GM10248 (cell line): ENCODE results near the gene LBX2.

Experiments
- CTCF ChIA-PET: fragments of 300-600 bp; sonication (Branson Sonifier 250); formaldehyde crosslinking; extraction: SDS; loops from one replicate; lab custom pipeline; 2021; ENCODE audit warnings: antibody characterized with exemption; lab: Yijun Ruan, JAX
- POLR2A ChIA-PET: fragments of 350-650 bp; sonication (Branson Sonifier 250); formaldehyde crosslinking; extraction: SDS; loops from one replicate; lab custom pipeline; 2020; ENCODE audit warnings: antibody characterized with exemption; lab: Yijun Ruan, JAX
- DNase-seq: peaks from one replicate; pipeline ENCODE4 v3.0.0; 2012; ENCODE audit errors: extremely low spot score
- CTCF ChIP-seq: IDR thresholded peaks from 2 replicates; pipeline ENCODE4 v1.5.1; 2012; ENCODE audit warnings: mild to moderate bottlenecking, low read depth; ENCODE audit errors: extremely low read depth, missing control alignments, control extremely low read depth

LBX2 gene

GRCh38 chr2:74538881-74539339, 39.5 kb upstream of the LBX2 start:
- TF ChIP-seq CTCF: no peak
- ChIA-PET POLR2A (interaction anchor here (0.6 to 2.4 kb wide), 5 partner anchors 9 to 67 kb away, joined by 3 to 12 read pairs (median 4); partner anchors contain the start of genes AUP1, HTRA2 and MRPL53), CTCF (interaction anchor here (0.9 to 3.0 kb wide), 9 partner anchors 8 to 55 kb away, joined by 3 to 19 read pairs (median 5); partner anchors contain the start of genes AUP1 and HTRA2)
- peak; percentile 53 for DNase-seq

GRCh38 chr2:74537140-74537539, 37.7 kb upstream of the LBX2 start:
- no peak for TF ChIP-seq CTCF
- DNase-seq: no peak
- CTCF ChIA-PET: no interaction called here
- POLR2A ChIA-PET: no interaction called here

GRCh38 chr2:74536166-74536950, 37.0 kb upstream of the LBX2 start:
- CTCF ChIA-PET: interaction anchor here (1.2 kb wide), 1 partner anchor 29 kb away, joined by 3 read pairs; no protein-coding TSS in a partner anchor
- TF ChIP-seq CTCF: no peak
- DNase-seq: no peak
- POLR2A ChIA-PET: no interaction called here

- ChIA-PET POLR2A (no interaction called here), CTCF (interaction anchor here (1.2 kb wide), 1 partner anchor 29 kb away, joined by 3 read pairs; no protein-coding TSS in a partner anchor)
- no peak for DNase-seq
- TF ChIP-seq CTCF: no peak
Observed at GRCh38 chr2:74535440-74535965, 36.1 kb upstream of the LBX2 start.

DNA sequence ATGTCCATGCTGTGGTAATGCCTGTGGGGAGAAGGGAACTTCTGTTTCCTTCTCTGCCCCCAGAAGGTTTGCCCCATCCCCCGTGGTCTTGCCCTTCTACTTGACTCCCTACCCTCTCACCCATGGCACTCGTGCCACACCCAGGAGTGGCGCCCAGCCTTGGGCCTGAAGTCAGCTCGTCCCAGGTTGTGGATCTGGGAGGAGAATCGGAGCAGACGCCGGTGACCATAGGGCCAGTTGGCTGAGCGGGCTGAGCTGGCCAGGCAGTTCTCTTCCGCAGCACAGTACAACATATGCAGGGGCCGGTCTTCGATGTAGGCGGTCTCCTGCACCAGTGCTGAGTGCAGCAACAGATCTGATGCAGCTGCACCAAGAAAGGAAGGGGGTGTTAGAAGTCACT, 35.0 kb upstream of the LBX2 start:
- DNase-seq: no peak
- ChIA-PET CTCF (interaction anchor here (0.9 to 9.3 kb wide), 6 partner anchors 10 to 59 kb away, joined by 3 to 76 read pairs (median 10); partner anchors contain the start of genes CCDC142 and TTC31), POLR2A (no interaction called here)
- TF ChIP-seq CTCF: no peak

DNA sequence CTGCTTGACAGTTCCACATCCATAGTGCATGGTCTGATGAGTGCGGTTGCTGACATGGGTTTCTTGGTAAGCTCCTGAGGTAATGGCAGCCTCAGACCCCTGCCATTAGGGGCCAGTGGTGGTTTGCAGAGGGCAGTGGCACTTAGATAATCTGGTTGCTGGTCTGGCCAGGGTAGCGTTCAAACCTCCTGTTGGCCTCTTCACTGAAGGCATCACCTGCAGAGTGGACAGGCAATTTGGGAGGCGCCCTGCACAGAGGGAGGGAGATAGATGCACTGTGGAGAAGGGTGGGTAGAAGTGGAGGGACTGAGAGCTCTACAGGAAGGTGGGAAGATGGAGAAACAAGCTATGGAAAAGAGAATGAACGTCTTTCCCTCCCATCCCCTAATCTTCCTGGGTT, 34.1 kb upstream of the LBX2 start:
- POLR2A ChIA-PET: no interaction called here
- CTCF ChIA-PET: interaction anchor here (1.2 to 9.3 kb wide), 7 partner anchors 11 to 54 kb away, joined by 4 to 76 read pairs (median 16); partner anchors contain the start of genes CCDC142 and TTC31
- DNase-seq: no peak
- no peak for TF ChIP-seq CTCF
